H1 (cell line): ENCODE results near the gene AGO3. TPM values are rescaled to one million over a fixed set of nuclear protein-coding genes. Genes with fewer than 3 reads are reported as not detected.

Source experiments
- CTCF ChIA-PET: fragments of 300-600 bp; sonication (Branson Sonifier 250); formaldehyde crosslinking; loops from one replicate; lab custom pipeline; 2021; ENCODE audit not compliant: partially characterized antibody; lab: Charles Lee
- POLR2A ChIA-PET: fragments of 300-600 bp; sonication (Branson Sonifier 250); formaldehyde crosslinking; loops from one replicate; lab custom pipeline; 2021; ENCODE audit warnings: inconsistent platforms; ENCODE audit not compliant: partially characterized antibody; lab: Charles Lee
- DNase-seq, 2 experiments: peaks; one replicate each; pipeline versions ENCODE4 v3.0.0 to v3.0.0-alpha.2; 2010 to 2022; ENCODE audit warnings: low spot score in 2 of 2, low read depth in 1 of 2, mixed read lengths in 1 of 2
- FAIRE-seq: peaks from 2 replicates; lab custom pipeline; 2011; peaks lifted over from hg19 to GRCh38; lab: Jason Lieb, UNC
- H2AFZ ChIP-seq: 2 replicates; pipeline ENCODE4 v1.8.1; 2012; ENCODE audit warnings: low read length, inconsistent platforms
- H2AK5ac ChIP-seq: 2 replicates; pipeline ENCODE4 v1.6.1; 2013; ENCODE audit warnings: low read depth, low read length
- H2BK120ac ChIP-seq: replicated peaks from 2 replicates; pipeline ENCODE3; 2013; ENCODE audit warnings: low read depth, low read length, inconsistent platforms
- H2BK12ac ChIP-seq: 2 replicates; pipeline ENCODE4 v1.6.1; 2013; ENCODE audit warnings: low read depth, low read length
- H2BK15ac ChIP-seq: 2 replicates; pipeline ENCODE4 v1.6.1; 2013; ENCODE audit warnings: low read length
- H2BK20ac ChIP-seq: 2 replicates; pipeline ENCODE4 v1.6.1; 2013; ENCODE audit warnings: low read length
- H2BK5ac ChIP-seq: 2 replicates; pipeline ENCODE4 v1.6.1; 2013; ENCODE audit warnings: low read depth, low read length
- H3K14ac ChIP-seq: 2 replicates; pipeline ENCODE4 v1.6.1; 2013; ENCODE audit warnings: inconsistent platforms; ENCODE audit not compliant: insufficient read length
- H3K18ac ChIP-seq: 2 replicates; pipeline ENCODE4 v1.6.1; 2013; ENCODE audit warnings: low read length; ENCODE audit errors: extremely low read depth
- H3K23ac ChIP-seq: 2 replicates; pipeline ENCODE4 v1.6.1; 2013; ENCODE audit warnings: inconsistent platforms; ENCODE audit not compliant: insufficient read length
- H3K23me2 ChIP-seq: 2 replicates; pipeline ENCODE4 v1.6.1; 2013; ENCODE audit warnings: low read depth, low read length
- H3K27ac ChIP-seq: 2 replicates; pipeline ENCODE4 v1.6.1; 2011; ENCODE audit warnings: low read depth, low read length, inconsistent platforms
- H3K27me3 ChIP-seq, 4 experiments: replicated peaks in 1 of 4; 1 replicate in 1 of 4; 2 replicates in 3 of 4; pipeline versions ENCODE4 v1.6.1 to v1.8.1; 2011 to 2013; ENCODE audit warnings: low read length in 3 of 4, mild to moderate bottlenecking in 3 of 4, inconsistent platforms in 2 of 4, mixed read lengths in 2 of 4, moderate library complexity in 1 of 4; ENCODE audit not compliant: control insufficient read depth in 3 of 4, insufficient read depth in 3 of 4; ENCODE audit errors: extremely low read depth in 1 of 4
- H3K36me3 ChIP-seq, 4 experiments: 2 replicates each; pipeline versions ENCODE4 v1.6.1 to v1.8.1; 2011 to 2013; ENCODE audit warnings: mild to moderate bottlenecking in 4 of 4, low read length in 3 of 4, moderate library complexity in 2 of 4, control low read depth in 1 of 4, inconsistent platforms in 1 of 4; ENCODE audit not compliant: insufficient read depth in 4 of 4, control insufficient read depth in 2 of 4
- H3K4ac ChIP-seq: replicated peaks from 2 replicates; pipeline ENCODE3; 2013; ENCODE audit warnings: low read length, low read depth, mixed read lengths, inconsistent platforms; ENCODE audit not compliant: insufficient read length
- H3K4me1 ChIP-seq, 4 experiments: replicated peaks in 1 of 4; 1 replicate in 1 of 4; 2 replicates in 3 of 4; pipeline versions ENCODE4 v1.6.1 to v1.8.1; 2011 to 2013; ENCODE audit warnings: low read length in 3 of 4, inconsistent platforms in 2 of 4, mixed read lengths in 1 of 4; ENCODE audit not compliant: insufficient read depth in 4 of 4, control insufficient read depth in 3 of 4
- H3K4me2 ChIP-seq, 2 experiments: 2 replicates each; pipeline versions ENCODE4 v1.6.1 to v1.8.1; 2011 to 2013; ENCODE audit warnings: low read depth in 2 of 2, low read length in 2 of 2, control low read depth in 1 of 2, inconsistent platforms in 1 of 2, mild to moderate bottlenecking in 1 of 2; ENCODE audit not compliant: insufficient read depth in 1 of 2
- H3K4me3 ChIP-seq, 4 experiments: fragments of 200-600, 300-600 bp in 1 of 4; sonication (generic), shearing (Covaris generic), sonication (Bioruptor Twin) in 1 of 4; 2 replicates each; pipeline versions ENCODE4 v1.5.1 to v1.8.1; 2011 to 2016; ENCODE audit warnings: low read length in 4 of 4, low read depth in 3 of 4, control low read depth in 2 of 4, inconsistent platforms in 2 of 4, mild to moderate bottlenecking in 2 of 4, mixed read lengths in 1 of 4, moderate library complexity in 1 of 4; ENCODE audit not compliant: insufficient read depth in 2 of 4; ENCODE audit errors: extremely low read depth in 1 of 4
- H3K56ac ChIP-seq: replicated peaks from 2 replicates; pipeline ENCODE3; 2013; ENCODE audit warnings: low read depth, mild to moderate bottlenecking, mixed read lengths, low read length, inconsistent platforms; ENCODE audit not compliant: insufficient read length
- H3K79me1 ChIP-seq: 2 replicates; pipeline ENCODE4 v1.6.1; 2013; ENCODE audit warnings: low read depth, low read length, control low read depth
- H3K79me2 ChIP-seq, 2 experiments: 2 replicates each; pipeline versions ENCODE4 v1.6.1 to v1.8.1; 2012 to 2013; ENCODE audit warnings: low read length in 2 of 2, mild to moderate bottlenecking in 2 of 2, inconsistent platforms in 1 of 2; ENCODE audit not compliant: insufficient read depth in 2 of 2, control insufficient read depth in 1 of 2
- H3K9ac ChIP-seq, 4 experiments: replicated peaks in 1 of 4; 1 replicate in 1 of 4; 2 replicates in 3 of 4; pipeline versions ENCODE4 v1.6.1 to v1.8.1; 2011 to 2013; ENCODE audit warnings: low read depth in 3 of 4, low read length in 3 of 4, control low read depth in 2 of 4, mild to moderate bottlenecking in 2 of 4, moderate library complexity in 2 of 4, inconsistent platforms in 1 of 4; ENCODE audit errors: extremely low read depth in 1 of 4
- H3K9me3 ChIP-seq, 2 experiments: 2 replicates each; pipeline versions ENCODE4 v1.6.1 to v1.8.1; 2012 to 2013; ENCODE audit warnings: mild to moderate bottlenecking in 2 of 2, moderate library complexity in 2 of 2, control low read depth in 1 of 2, inconsistent platforms in 1 of 2, low read depth in 1 of 2, low read length in 1 of 2, mixed read lengths in 1 of 2; ENCODE audit not compliant: insufficient read depth in 2 of 2
- H4K20me1 ChIP-seq, 2 experiments: replicated peaks in 1 of 2; 2 replicates each; pipeline versions ENCODE3 to v1.8.1; 2011 to 2013; ENCODE audit warnings: inconsistent platforms in 2 of 2, low read length in 2 of 2, mild to moderate bottlenecking in 1 of 2; ENCODE audit not compliant: insufficient read depth in 2 of 2, control insufficient read depth in 1 of 2
- H4K5ac ChIP-seq: 2 replicates; pipeline ENCODE4 v1.6.1; 2013; ENCODE audit warnings: low read length, low read depth, mixed read lengths, inconsistent platforms; ENCODE audit not compliant: insufficient read length
- H4K8ac ChIP-seq: 2 replicates; pipeline ENCODE4 v1.8.0; 2013; ENCODE audit warnings: mild to moderate bottlenecking, moderate library complexity, low read length, inconsistent platforms; ENCODE audit not compliant: insufficient read depth; ENCODE audit errors: extremely low read depth
- H4K91ac ChIP-seq: replicated peaks from 2 replicates; pipeline ENCODE3; 2013; ENCODE audit warnings: low read length, mixed read lengths, inconsistent platforms; ENCODE audit not compliant: insufficient read length
- EZH2 ChIP-seq: fragments of 200-600 bp; sonication (generic); IDR thresholded peaks from 2 replicates; pipeline ENCODE4 v1.7.1; 2012; ENCODE audit warnings: low read depth, mild to moderate bottlenecking, moderate library complexity, low read length, inconsistent platforms; ENCODE audit not compliant: severe bottlenecking
- MAFK ChIP-seq: IDR thresholded peaks from 2 replicates; pipeline ENCODE4 v1.6.1; 2012; ENCODE audit warnings: low read depth, mild to moderate bottlenecking, improper control_type of control experiment, low read length
- POLR2A ChIP-seq, 2 experiments: IDR thresholded peaks; 1 replicate in 1 of 2; 2 replicates in 1 of 2; pipeline ENCODE4 v1.6.1; 2011; ENCODE audit warnings: low read depth in 2 of 2, low read length in 2 of 2, mild to moderate bottlenecking in 2 of 2; ENCODE audit errors: control extremely low read depth in 1 of 2
- RFX5 ChIP-seq: IDR thresholded peaks from 2 replicates; pipeline ENCODE4 v1.6.1; 2011; ENCODE audit warnings: low read depth, low read length, improper control_type of control experiment, borderline replicate concordance
- SP4 ChIP-seq: IDR thresholded peaks from 2 replicates; pipeline ENCODE4 v1.6.1; 2012; ENCODE audit warnings: low read length, inconsistent platforms
- WGBS, 2 experiments: shearing (Covaris generic) in 1 of 2; methylation state at CpG; one replicate each; pipeline versions ENCODE4 v1.1.6 to v1.1.7; 2013 to 2015; ENCODE audit warnings: low lambda C conversion rate in 2 of 2, mixed read lengths in 2 of 2, inconsistent platforms in 1 of 2, low coverage in 1 of 2, missing lambda C conversion rate in 1 of 2; ENCODE audit not compliant: insufficient replicate concordance in 2 of 2, insufficient coverage in 1 of 2, insufficient read length in 1 of 2; ENCODE audit errors: extremely low coverage in 1 of 2, missing lambda C conversion rate in 1 of 2; 5-methylcytosine and 5-hydroxymethylcytosine counted together
- polyA plus RNA-seq, 7 experiments: library from polyadenylated mRNA; depleted of rRNA in 3 of 7; stranded (reverse) in 5 of 7; unstranded in 2 of 7; fragments of >200 nt in 5 of 7; fragments of 200-250 nt in 2 of 7; gene quantifications; 1 replicate in 5 of 7; 2 replicates in 1 of 7; 4 replicates in 1 of 7; pipeline versions ENCODE4 v1.2.1 to v1.2.3, GENCODE V29; 2011 to 2013; ENCODE audit warnings: missing spikeins in 2 of 7, mixed read lengths in 2 of 7
- total RNA-seq: library from RNA; stranded (reverse); fragmentation: NEBNext Ultra II Directional; extraction: Animal tissue kit (Norgen Biotek cat#: 25700); gene quantifications from 2 replicates; pipeline ENCODE4 v1.2.1, GENCODE V29; 2021
- TF ChIP-seq, protein P1 (sequence below): IDR thresholded peaks from 2 replicates; pipeline ENCODE4 v1.6.1; 2012; ENCODE audit warnings: low read length, inconsistent platforms
- TF ChIP-seq, protein P2 (sequence below): IDR thresholded peaks from 2 replicates; pipeline ENCODE4 v1.6.1; 2011; ENCODE audit warnings: low read depth, mild to moderate bottlenecking, low read length; ENCODE audit not compliant: insufficient read depth

AGO3 gene
- total and polyA plus RNA-seq, 2 of the 8 experiments (the other 6 are each of a cell fraction or from before 2014, with no cell fraction given) = 10.7 to 26.4 TPM

DNA sequence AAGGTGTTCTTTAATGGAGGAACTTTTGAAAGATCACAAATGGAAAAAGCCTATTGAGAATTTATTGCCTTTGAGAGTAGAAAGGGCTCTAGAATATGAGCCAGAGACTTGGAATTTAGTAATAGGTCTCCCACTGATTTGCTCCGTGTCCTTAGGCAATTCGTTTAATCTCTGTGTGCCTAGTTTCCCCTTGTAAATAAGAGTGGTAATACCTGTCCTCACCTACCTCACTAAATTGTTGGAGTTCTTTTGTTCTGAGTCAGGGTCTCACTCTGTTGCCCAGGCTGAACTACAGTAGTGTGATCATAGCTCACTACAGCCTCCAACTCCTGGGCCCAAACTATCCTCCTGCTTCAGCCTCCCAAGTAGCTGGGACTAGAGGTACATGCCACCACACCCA, 138.0 kb downstream of the AGO3 start:
- Histone ChIP-seq H3K4me3 (no peak overlapping the region), H3K27ac (no peak overlapping the region)

More for the DNA sequence above, 138.0 kb downstream of the AGO3 start:
- Histone ChIP-seq H3K79me2 (no peaks in the 10 kb centered on the region), H3K36me3 (no peaks in the 10 kb centered on the region), H3K9me3 (no peaks in the 10 kb centered on the region), H3K56ac (no peak overlapping the region), H3K4me2 (no peak overlapping the region), H2BK15ac (no peak overlapping the region), H4K5ac (no peak overlapping the region), H3K23me2 (no peaks in the 10 kb centered on the region), H2BK12ac (no peak overlapping the region), H4K91ac (no peak overlapping the region), H3K4me1 (no peaks in the 10 kb centered on the region), H3K27me3 (no peaks in the 10 kb centered on the region), H2BK5ac (no peak overlapping the region), H3K79me1 (no peaks in the 10 kb centered on the region), H2AFZ (no peak overlapping the region), H3K18ac (no peak overlapping the region), H4K8ac (no peak overlapping the region)
- POLR2A ChIA-PET = no interaction called here
- DNase-seq = no peak
- TF ChIP-seq EZH2 (no peak), RFX5 (no peak), MAFK (no peak), SP4 (no peak), POLR2A (IDR thresholded peaks at IDR 0.05; ENCODE audit: control extremely low read depth in 1 of 2, low read depth in 2 of 2, low read length in 2 of 2) (no peak)
- TF ChIP-seq, protein P1, sequence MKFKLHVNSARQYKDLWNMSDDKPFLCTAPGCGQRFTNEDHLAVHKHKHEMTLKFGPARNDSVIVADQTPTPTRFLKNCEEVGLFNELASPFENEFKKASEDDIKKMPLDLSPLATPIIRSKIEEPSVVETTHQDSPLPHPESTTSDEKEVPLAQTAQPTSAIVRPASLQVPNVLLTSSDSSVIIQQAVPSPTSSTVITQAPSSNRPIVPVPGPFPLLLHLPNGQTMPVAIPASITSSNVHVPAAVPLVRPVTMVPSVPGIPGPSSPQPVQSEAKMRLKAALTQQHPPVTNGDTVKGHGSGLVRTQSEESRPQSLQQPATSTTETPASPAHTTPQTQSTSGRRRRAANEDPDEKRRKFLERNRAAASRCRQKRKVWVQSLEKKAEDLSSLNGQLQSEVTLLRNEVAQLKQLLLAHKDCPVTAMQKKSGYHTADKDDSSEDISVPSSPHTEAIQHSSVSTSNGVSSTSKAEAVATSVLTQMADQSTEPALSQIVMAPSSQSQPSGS = no peak
- TF ChIP-seq, protein P2, sequence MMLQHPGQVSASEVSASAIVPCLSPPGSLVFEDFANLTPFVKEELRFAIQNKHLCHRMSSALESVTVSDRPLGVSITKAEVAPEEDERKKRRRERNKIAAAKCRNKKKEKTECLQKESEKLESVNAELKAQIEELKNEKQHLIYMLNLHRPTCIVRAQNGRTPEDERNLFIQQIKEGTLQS = no peak
- TF ChIP-seq, all 59 proteins: peak for 0
- H2AK5ac ChIP-seq = no peak overlapping the region
- no peak overlapping the region for H3K14ac ChIP-seq
- no peak overlapping the region for H2BK20ac ChIP-seq
- FAIRE-seq = no peak
- H3K23ac ChIP-seq = no peak overlapping the region
- H2BK120ac ChIP-seq = no peak overlapping the region
- no peak overlapping the region for H3K9ac ChIP-seq
- H3K4ac ChIP-seq = no peak overlapping the region
- no peaks in the 10 kb centered on the region for H4K20me1 ChIP-seq
- WGBS, 2 experiments = 88% methylated on average over 2 of the region's 2 CpGs; no CpG with 5 or more reads in 1 of the 2 experiments
- CTCF ChIA-PET = no interaction called here
